ENCODE results near the gene HRH2. TPM values are rescaled to one million over a fixed set of nuclear protein-coding genes. Genes with fewer than 3 reads are reported as not detected.

HRH2 gene
- total RNA-seq, 2 experiments from 2014 or later = 2.9 to 3.4 TPM

DNA sequence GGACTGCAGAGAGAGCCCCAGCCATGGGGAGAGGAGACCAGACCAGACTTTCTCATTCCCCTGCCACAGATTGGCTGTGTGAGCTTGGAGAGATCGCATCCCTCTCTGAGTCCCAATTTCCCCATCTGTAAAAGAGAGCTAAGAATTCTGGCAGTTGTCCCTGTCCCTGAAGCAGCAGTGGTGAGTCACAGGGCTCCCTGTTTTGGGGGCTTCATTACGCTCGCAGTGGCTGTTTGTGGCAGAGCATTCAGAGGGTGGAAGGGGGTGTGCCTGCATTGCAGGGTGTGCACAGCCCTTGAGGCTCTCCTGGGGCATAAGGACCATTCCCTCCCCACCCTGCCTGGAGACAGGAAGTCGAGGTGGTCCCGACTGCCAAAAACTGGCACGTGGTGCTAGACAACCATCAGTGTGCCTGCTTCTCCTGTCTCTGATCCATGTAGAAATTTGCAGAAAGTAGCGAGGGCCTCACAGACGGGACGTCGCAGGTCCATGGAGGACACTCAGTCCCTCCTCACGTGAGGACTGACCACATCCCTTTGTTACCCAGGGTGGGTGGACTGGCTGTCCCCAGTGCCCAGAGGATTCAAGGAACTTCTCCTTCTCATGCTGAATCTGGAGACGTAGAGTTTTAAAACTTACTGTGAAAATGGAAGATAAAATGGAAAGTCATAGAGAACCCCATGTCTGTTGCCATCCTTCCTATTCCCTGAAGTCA, 35.3 kb downstream of the HRH2 start:
- ChIA-PET POLR2A (no interaction called here), CTCF (no interaction called here)
- Histone ChIP-seq H3K27me3 (ENCODE audit: control insufficient read depth in 1 of 2, insufficient read depth in 2 of 2, low read length in 2 of 2) (no peaks in the 10 kb centered on the region), H3K4me3 (ENCODE audit: low read length) (no peak overlapping the region), H3K27ac (ENCODE audit: low read depth in 1 of 2, low read length in 2 of 2) (no peak overlapping the region), H3K36me3 (ENCODE audit: insufficient read depth, low read length) (peaks cover 12% of the 10 kb centered on the region), H3K4me1 (ENCODE audit: insufficient read depth, low read length) (peaks cover 51% of the 10 kb centered on the region), H3K9me3 (ENCODE audit: control insufficient read depth in 1 of 2, insufficient read depth in 1 of 2, low read length in 2 of 2) (no peaks in the 10 kb centered on the region)
- TF ChIP-seq, protein P1, sequence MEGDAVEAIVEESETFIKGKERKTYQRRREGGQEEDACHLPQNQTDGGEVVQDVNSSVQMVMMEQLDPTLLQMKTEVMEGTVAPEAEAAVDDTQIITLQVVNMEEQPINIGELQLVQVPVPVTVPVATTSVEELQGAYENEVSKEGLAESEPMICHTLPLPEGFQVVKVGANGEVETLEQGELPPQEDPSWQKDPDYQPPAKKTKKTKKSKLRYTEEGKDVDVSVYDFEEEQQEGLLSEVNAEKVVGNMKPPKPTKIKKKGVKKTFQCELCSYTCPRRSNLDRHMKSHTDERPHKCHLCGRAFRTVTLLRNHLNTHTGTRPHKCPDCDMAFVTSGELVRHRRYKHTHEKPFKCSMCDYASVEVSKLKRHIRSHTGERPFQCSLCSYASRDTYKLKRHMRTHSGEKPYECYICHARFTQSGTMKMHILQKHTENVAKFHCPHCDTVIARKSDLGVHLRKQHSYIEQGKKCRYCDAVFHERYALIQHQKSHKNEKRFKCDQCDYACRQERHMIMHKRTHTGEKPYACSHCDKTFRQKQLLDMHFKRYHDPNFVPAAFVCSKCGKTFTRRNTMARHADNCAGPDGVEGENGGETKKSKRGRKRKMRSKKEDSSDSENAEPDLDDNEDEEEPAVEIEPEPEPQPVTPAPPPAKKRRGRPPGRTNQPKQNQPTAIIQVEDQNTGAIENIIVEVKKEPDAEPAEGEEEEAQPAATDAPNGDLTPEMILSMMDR (IDR thresholded peaks at IDR 0.05) = no peak
- H3K4me3 Mint-ChIP-seq = no peak overlapping the region
- H3K27me3 Mint-ChIP-seq = no peaks in the 10 kb centered on the region
- ATAC-seq (ENCODE audit: poor library complexity) = no peak
- peaks cover 76% of the 10 kb centered on the region for H3K4me1 Mint-ChIP-seq (ENCODE audit: low read depth)
- intact Hi-C loops (cut with DNase I, micrococcal nuclease) = loop anchor here in 1 of 2 experiments (10.0 kb wide), 1 partner anchor 738 kb away; no protein-coding TSS in a partner anchor
- H3K9me3 Mint-ChIP-seq = no peaks in the 10 kb centered on the region
- peak overlapping the region; percentile 79 for H3K27ac Mint-ChIP-seq
- no peak for DNase-seq
- H3K36me3 Mint-ChIP-seq (ENCODE audit: low read depth) = peaks cover 42% of the 10 kb centered on the region

- Mint-ChIP-seq H3K9me3 (no peaks in the 10 kb centered on the region), H3K27me3 (no peaks in the 10 kb centered on the region), H3K36me3 (ENCODE audit: low read depth) (peaks cover 38% of the 10 kb centered on the region), H3K27ac (peak overlapping the region; percentile 61), H3K4me3 (no peak overlapping the region), H3K4me1 (ENCODE audit: low read depth) (peaks cover 75% of the 10 kb centered on the region)
- DNase-seq = no peak
- Histone ChIP-seq H3K27ac (ENCODE audit: low read depth in 1 of 2, low read length in 2 of 2) (no peak overlapping the region), H3K4me1 (ENCODE audit: insufficient read depth, low read length) (peaks cover 48% of the 10 kb centered on the region), H3K4me3 (ENCODE audit: low read length) (no peak overlapping the region), H3K27me3 (ENCODE audit: control insufficient read depth in 1 of 2, insufficient read depth in 2 of 2, low read length in 2 of 2) (no peaks in the 10 kb centered on the region), H3K9me3 (ENCODE audit: control insufficient read depth in 1 of 2, insufficient read depth in 1 of 2, low read length in 2 of 2) (no peaks in the 10 kb centered on the region), H3K36me3 (ENCODE audit: insufficient read depth, low read length) (peaks cover 16% of the 10 kb centered on the region)
- intact Hi-C loops (cut with DNase I, micrococcal nuclease) = loop anchor here in 1 of 2 experiments (2.0 to 10.0 kb wide), 2 partner anchors 33 to 739 kb away; no protein-coding TSS in a partner anchor
- CTCF ChIA-PET = no interaction called here
- no peak for ATAC-seq (ENCODE audit: poor library complexity)
- TF ChIP-seq, protein P1 (IDR thresholded peaks at IDR 0.05) = no peak
- POLR2A ChIA-PET = no interaction called here
Observed at GRCh38 chr5:175693741-175694140, 35.9 kb downstream of the HRH2 start.

DNA sequence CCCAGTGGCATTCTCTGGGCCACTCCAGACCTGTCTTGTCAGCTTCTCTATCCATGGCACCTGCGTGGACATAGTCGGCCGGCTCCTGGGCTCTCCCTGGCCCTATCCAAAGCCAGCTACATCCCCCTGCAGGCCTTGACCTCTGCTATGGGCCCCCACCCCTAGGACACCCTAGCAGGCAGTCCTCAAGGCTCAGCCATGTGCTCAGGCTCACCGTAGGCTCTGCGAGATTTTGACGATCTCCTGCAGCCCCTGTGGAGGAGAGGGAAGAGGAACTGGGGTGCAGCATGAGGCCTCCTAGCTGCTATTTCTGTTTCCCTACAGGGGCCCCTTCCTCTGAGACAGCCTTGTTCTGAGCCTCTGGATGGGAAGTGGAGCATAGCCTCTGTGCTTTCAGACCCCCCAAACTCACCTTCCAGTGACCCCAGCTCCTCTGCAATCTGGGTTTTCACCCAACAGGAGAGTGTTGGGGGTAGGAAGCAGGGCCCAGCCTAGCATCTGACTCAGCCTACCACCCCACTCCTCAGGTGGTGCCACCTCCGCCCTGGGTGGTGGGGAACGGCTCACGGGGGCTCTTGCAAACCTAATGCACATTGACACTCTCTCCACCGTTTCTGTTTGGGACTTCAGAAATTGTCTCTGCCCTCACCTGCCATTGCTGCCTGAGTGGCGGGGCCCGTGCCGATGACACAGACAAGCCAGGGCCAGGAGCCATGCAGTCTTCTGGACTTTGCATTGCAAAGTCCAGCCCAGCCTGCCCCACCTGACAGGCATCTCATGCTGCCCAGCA, 36.7 kb downstream of the HRH2 start:
- no peak for ATAC-seq (ENCODE audit: poor library complexity)
- Histone ChIP-seq H3K36me3 (ENCODE audit: insufficient read depth, low read length) (peaks cover 17% of the 10 kb centered on the region), H3K27ac (ENCODE audit: low read depth in 1 of 2, low read length in 2 of 2) (no peak overlapping the region), H3K4me1 (ENCODE audit: insufficient read depth, low read length) (peaks cover 42% of the 10 kb centered on the region), H3K27me3 (ENCODE audit: control insufficient read depth in 1 of 2, insufficient read depth in 2 of 2, low read length in 2 of 2) (no peaks in the 10 kb centered on the region), H3K9me3 (ENCODE audit: control insufficient read depth in 1 of 2, insufficient read depth in 1 of 2, low read length in 2 of 2) (no peaks in the 10 kb centered on the region), H3K4me3 (ENCODE audit: low read length) (no peak overlapping the region)
- no peak overlapping the region for H3K4me3 Mint-ChIP-seq
- peaks cover 67% of the 10 kb centered on the region for H3K4me1 Mint-ChIP-seq (ENCODE audit: low read depth)
- intact Hi-C loops (cut with DNase I, micrococcal nuclease) = loop anchor here (2.0 to 10.0 kb wide), 3 partner anchors 34 to 740 kb away; no protein-coding TSS in a partner anchor
- DNase-seq = no peak
- no peaks in the 10 kb centered on the region for H3K9me3 Mint-ChIP-seq
- CTCF ChIA-PET = interaction anchor here (1.2 kb wide), 1 partner anchor 160 kb away, joined by 3 read pairs; no protein-coding TSS in a partner anchor
- peak overlapping the region; percentile 61 for H3K27ac Mint-ChIP-seq
- H3K27me3 Mint-ChIP-seq = no peaks in the 10 kb centered on the region
- POLR2A ChIA-PET = no interaction called here
- peaks cover 31% of the 10 kb centered on the region for H3K36me3 Mint-ChIP-seq (ENCODE audit: low read depth)
- TF ChIP-seq, protein P1 (IDR thresholded peaks at IDR 0.05) = no peak
